Loucy (cell line): ENCODE data around the gene KLLN.
"Not testable (repeated sequence)": the region's sequence is repeated elsewhere in the genome, so short reads cannot be mapped to it uniquely, and the experiment has no call there.

Source experiments
- H2AFZ ChIP-seq: fragments of 200-600 bp; sonication (generic); 2 replicates; pipeline ENCODE4 v1.6.0; 2016; ENCODE audit warnings: antibody characterized with exemption, mild to moderate bottlenecking, low read length, moderate library complexity
- H3F3A ChIP-seq: fragments of 200-600 bp; 2 replicates; pipeline ENCODE4 v1.6.0; 2016; ENCODE audit warnings: antibody characterized with exemption, low read depth, mild to moderate bottlenecking
- H3K27me3 ChIP-seq: fragments of 200-600 bp; sonication (generic); 2 replicates; pipeline ENCODE4 v1.6.1; 2014; ENCODE audit warnings: low read length, mild to moderate bottlenecking; ENCODE audit not compliant: insufficient read depth, poor library complexity, severe bottlenecking
- H3K36me3 ChIP-seq: fragments of 200-600 bp; sonication (generic); 2 replicates; pipeline ENCODE4 v1.6.1; 2016; ENCODE audit warnings: low read length; ENCODE audit not compliant: insufficient read depth
- H3K4me1 ChIP-seq: fragments of 200-600 bp; sonication (generic); 2 replicates; pipeline ENCODE4 v1.5.1; 2014; ENCODE audit warnings: low read length, mild to moderate bottlenecking; ENCODE audit not compliant: insufficient read depth, poor library complexity, severe bottlenecking
- H3K4me2 ChIP-seq: fragments of 200-600 bp; sonication (generic); 2 replicates; pipeline ENCODE4 v1.6.0; 2014; ENCODE audit warnings: antibody characterized with exemption, low read length, low read depth, mild to moderate bottlenecking; ENCODE audit not compliant: poor library complexity, severe bottlenecking
- H3K4me3 ChIP-seq: fragments of 200-600 bp; sonication (generic); 2 replicates; pipeline ENCODE4 v1.5.1; 2014; ENCODE audit warnings: low read length, mild to moderate bottlenecking, mixed read lengths; ENCODE audit not compliant: poor library complexity, severe bottlenecking
- H3K79me2 ChIP-seq: fragments of 200-600 bp; sonication (generic); 2 replicates; pipeline ENCODE4 v1.6.1; 2014; ENCODE audit warnings: low read length; ENCODE audit not compliant: insufficient read depth
- H3K9ac ChIP-seq: fragments of 200-600 bp; sonication (generic); 2 replicates; pipeline ENCODE4 v1.6.0; 2014; ENCODE audit warnings: mild to moderate bottlenecking, low read depth, low read length, moderate library complexity; ENCODE audit not compliant: poor library complexity, severe bottlenecking
- H3K9me2 ChIP-seq: fragments of 200-600 bp; sonication (generic); replicated peaks from 2 replicates; pipeline ENCODE4 v1.6.1; 2016; ENCODE audit warnings: low read depth, low read length, mixed read lengths
- H3K9me3 ChIP-seq: fragments of 200-600 bp; sonication (generic); 2 replicates; pipeline ENCODE4 v1.6.1; 2014; ENCODE audit warnings: mild to moderate bottlenecking, antibody characterized with exemption, low read length, low read depth; ENCODE audit not compliant: insufficient read depth
- H4K20me1 ChIP-seq: fragments of 200-600 bp; sonication (generic); 2 replicates; pipeline ENCODE4 v1.6.0; 2014; ENCODE audit warnings: antibody characterized with exemption, low read length, mild to moderate bottlenecking; ENCODE audit not compliant: insufficient read depth, poor library complexity, severe bottlenecking
- EZH2phosphoT487 ChIP-seq: fragments of 200-600 bp; IDR thresholded peaks from 2 replicates; pipeline ENCODE4 v1.6.1; 2018; ENCODE audit warnings: antibody characterized with exemption, mild to moderate bottlenecking, moderate library complexity, borderline replicate concordance
- TF ChIP-seq, protein P1 (sequence below): fragments of 200-600 bp; sonication (generic); conservative IDR thresholded peaks from 2 replicates; pipeline ENCODE4 v1.5.1; 2014; ENCODE audit warnings: mild to moderate bottlenecking, antibody characterized with exemption, low read length

KLLN gene

DNA sequence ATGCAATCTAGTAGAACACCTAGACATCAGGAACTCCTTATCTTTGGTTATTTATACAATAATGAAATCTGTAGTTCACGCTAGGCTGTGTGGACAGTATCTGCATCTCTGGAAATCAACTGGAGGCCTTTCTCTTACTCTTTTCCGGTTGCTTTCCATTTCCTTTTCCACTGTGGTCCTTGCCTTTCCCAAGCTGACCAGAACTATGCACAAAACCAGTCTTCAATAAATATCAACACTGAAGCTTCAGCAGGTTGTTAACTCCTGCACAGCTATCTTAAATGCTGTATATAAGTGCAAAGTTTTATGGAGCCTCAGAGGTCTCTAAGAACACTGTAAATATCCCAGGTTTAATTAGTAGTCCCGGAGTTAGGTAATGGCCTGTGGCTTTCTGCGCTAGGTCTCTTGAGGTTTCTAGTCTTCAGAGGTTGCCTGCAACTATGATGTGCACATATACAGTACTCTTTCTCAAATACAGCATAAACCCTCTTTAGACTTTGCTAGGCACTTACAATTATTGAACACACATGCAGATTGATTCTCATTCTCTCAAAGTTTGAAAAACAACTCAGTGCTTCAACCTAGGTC, 2.4 kb downstream of the KLLN start:
- Histone ChIP-seq H2AFZ (no peak overlapping the region), H3K4me3 (peak overlapping the region; percentile 93), H3K27me3 (peaks cover 8% of the 10 kb centered on the region), H4K20me1 (peaks cover 1% of the 10 kb centered on the region), H3K9me3 (peaks cover 20% of the 10 kb centered on the region), H3F3A (peaks cover 3% of the 10 kb centered on the region; the same call in 1 of the 2 replicates), H3K4me1 (peaks cover 19% of the 10 kb centered on the region), H3K9me2 (no peaks in the 10 kb centered on the region), H3K4me2 (peak overlapping the region; percentile 92), H3K79me2 (peaks cover 72% of the 10 kb centered on the region), H3K36me3 (no peaks in the 10 kb centered on the region), H3K9ac (peak overlapping the region; percentile 100)
- TF ChIP-seq, protein P1, sequence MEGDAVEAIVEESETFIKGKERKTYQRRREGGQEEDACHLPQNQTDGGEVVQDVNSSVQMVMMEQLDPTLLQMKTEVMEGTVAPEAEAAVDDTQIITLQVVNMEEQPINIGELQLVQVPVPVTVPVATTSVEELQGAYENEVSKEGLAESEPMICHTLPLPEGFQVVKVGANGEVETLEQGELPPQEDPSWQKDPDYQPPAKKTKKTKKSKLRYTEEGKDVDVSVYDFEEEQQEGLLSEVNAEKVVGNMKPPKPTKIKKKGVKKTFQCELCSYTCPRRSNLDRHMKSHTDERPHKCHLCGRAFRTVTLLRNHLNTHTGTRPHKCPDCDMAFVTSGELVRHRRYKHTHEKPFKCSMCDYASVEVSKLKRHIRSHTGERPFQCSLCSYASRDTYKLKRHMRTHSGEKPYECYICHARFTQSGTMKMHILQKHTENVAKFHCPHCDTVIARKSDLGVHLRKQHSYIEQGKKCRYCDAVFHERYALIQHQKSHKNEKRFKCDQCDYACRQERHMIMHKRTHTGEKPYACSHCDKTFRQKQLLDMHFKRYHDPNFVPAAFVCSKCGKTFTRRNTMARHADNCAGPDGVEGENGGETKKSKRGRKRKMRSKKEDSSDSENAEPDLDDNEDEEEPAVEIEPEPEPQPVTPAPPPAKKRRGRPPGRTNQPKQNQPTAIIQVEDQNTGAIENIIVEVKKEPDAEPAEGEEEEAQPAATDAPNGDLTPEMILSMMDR, result no peak
- TF ChIP-seq EZH2phosphoT487, result no peak

DNA sequence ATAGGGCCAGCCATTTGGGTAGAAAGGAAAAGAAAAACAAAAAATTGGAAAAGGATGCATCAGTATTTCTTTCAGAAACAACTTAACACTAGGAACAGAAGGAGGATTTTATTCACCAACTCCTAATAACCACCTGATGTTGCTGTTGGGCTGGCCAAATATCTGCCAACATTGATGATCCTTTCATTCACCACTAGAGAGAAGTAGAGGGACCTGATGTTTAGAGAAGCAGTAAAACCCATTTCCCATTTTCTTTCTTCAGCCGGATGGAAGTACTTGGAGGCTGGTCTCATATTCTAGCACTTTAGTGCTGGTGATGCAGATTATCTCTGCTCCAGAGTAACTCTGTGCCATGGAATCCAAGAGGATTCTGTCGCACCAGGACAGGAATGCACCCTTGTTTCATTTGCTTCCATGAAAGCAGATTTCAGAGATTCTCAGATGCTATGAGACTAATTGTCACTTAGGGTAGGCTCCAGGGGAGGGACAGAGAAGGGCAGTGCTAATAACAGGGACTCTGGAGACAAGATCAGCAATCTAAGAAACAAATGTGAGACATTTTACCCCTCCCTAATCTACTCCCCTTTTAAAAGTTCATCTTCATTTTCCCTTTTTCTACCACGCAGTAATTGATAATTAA, 3.1 kb downstream of the KLLN start:
- H3K27me3 ChIP-seq, result peaks cover 7% of the 10 kb centered on the region
- H3K4me1 ChIP-seq, result peaks cover 16% of the 10 kb centered on the region
- H3K9me2 ChIP-seq, result no peaks in the 10 kb centered on the region
- no peak overlapping the region for H2AFZ ChIP-seq
- H3K9me3 ChIP-seq, result peaks cover 20% of the 10 kb centered on the region
- TF ChIP-seq, protein P1, result peak; percentile 61
- TF ChIP-seq EZH2phosphoT487, result no peak
- H3K79me2 ChIP-seq, result peaks cover 65% of the 10 kb centered on the region
- H3K4me3 ChIP-seq, result peak overlapping the region; percentile 93
- no peaks in the 10 kb centered on the region for H4K20me1 ChIP-seq
- H3F3A ChIP-seq, result peaks cover 3% of the 10 kb centered on the region; the same call in 1 of the 2 replicates
- H3K36me3 ChIP-seq, result no peaks in the 10 kb centered on the region
- H3K4me2 ChIP-seq, result peak overlapping the region; percentile 92
- peak overlapping the region; percentile 100 for H3K9ac ChIP-seq

DNA sequence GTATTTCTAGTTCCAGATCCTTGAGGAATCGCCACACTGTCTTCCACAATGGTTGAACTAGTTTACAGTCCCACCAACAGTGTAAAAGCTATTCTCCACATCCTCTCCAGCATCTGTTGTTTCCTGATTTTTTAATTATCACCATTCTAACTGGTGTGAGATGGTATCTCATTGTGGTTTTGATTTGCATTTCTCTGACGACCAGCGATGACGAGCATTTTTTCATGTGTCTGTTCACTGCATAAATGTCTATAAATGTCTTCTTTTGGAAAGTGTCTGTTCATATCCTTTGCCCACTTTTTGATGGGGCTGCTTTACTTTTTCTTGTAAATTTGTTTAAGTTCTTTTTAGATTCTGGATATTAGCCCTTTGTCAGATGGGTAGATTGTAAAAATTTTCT, 7.7 kb downstream of the KLLN start:
- H4K20me1 ChIP-seq, H3K9ac ChIP-seq, H3K4me2 ChIP-seq, H3K4me3 ChIP-seq, H3K36me3 ChIP-seq, H3F3A ChIP-seq, H2AFZ ChIP-seq, H3K9me2 ChIP-seq, H3K27me3 ChIP-seq: not testable (repeated sequence)
- peaks cover 40% of the 10 kb centered on the region for H3K79me2 ChIP-seq
- peaks cover 32% of the 10 kb centered on the region for H3K4me1 ChIP-seq
- peaks cover 15% of the 10 kb centered on the region for H3K9me3 ChIP-seq

DNA sequence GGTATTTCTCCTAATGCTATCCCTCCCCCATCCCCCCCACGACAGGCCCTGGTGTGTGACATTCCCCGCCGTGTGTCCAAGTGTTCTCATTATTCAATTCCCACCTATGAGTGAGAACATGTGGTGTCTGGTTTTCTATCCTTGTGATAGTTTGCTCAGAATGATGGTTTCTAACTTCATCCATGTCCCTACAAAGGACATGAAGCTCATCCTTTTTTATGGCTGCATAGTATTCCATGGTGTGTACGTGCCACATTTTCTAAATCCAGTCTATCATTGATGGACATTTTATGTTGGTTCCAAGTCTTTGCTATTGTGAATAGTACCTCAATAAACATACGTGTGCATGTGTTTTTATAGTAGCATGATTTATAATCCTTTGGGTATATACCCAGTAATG, 8.1 kb downstream of the KLLN start:
- H3K4me2 ChIP-seq, H4K20me1 ChIP-seq, H3K36me3 ChIP-seq, H3F3A ChIP-seq, H3K9me2 ChIP-seq, H3K9ac ChIP-seq, H2AFZ ChIP-seq, H3K27me3 ChIP-seq: not testable (repeated sequence)
- peaks cover 36% of the 10 kb centered on the region for H3K79me2 ChIP-seq
- peaks cover 15% of the 10 kb centered on the region for H3K9me3 ChIP-seq
- H3K4me3 ChIP-seq, result peak overlapping the region; percentile 6
- peaks cover 32% of the 10 kb centered on the region for H3K4me1 ChIP-seq
